Activated effector memory CD4-positive, alpha-beta T cell treated with Interleukin-2 at 50 U/mL for 16 hours (primary cell): ENCODE results near the gene PWWP2A.
A peak's percentile ranks its signal among the peaks of the same experiment; 100 is the strongest.

ENCODE experiments used
- DNase-seq: peaks from one replicate; pipeline ENCODE4 v3.0.0-alpha.2; 2020

Gene PWWP2A

GRCh38 chr5:160133071-160133917, 14.0 kb upstream of the PWWP2A start:
- DNase-seq = no peak

GRCh38 chr5:160129841-160130240, 10.6 kb upstream of the PWWP2A start:
- DNase-seq = no peak

GRCh38 chr5:160128632-160129031, 9.4 kb upstream of the PWWP2A start:
- DNase-seq = no peak

- DNase-seq = no peak
Observed at GRCh38 chr5:160119905-160120266, 636 bp upstream of the PWWP2A start.

- DNase-seq = peak; percentile 49
Observed at GRCh38 chr5:160118349-160119141, 705 bp downstream of the PWWP2A start.

GRCh38 chr5:160116991-160117390, 2.3 kb downstream of the PWWP2A start:
- no peak for DNase-seq

GRCh38 chr5:160108124-160108523, 11.1 kb downstream of the PWWP2A start:
- no peak for DNase-seq

- no peak for DNase-seq
Observed at GRCh38 chr5:160105686-160106360, 13.4 kb downstream of the PWWP2A start.

- no peak for DNase-seq
Observed at GRCh38 chr5:160097991-160098390, 21.3 kb downstream of the PWWP2A start.

- no peak for DNase-seq
Observed at GRCh38 chr5:160096178-160096577, 23.1 kb downstream of the PWWP2A start.

GRCh38 chr5:160092960-160093707, 26.1 kb downstream of the PWWP2A start:
- no peak for DNase-seq

GRCh38 chr5:160092514-160092913, 26.7 kb downstream of the PWWP2A start:
- DNase-seq = no peak

- no peak for DNase-seq
Observed at GRCh38 chr5:160090059-160090458, 29.2 kb downstream of the PWWP2A start.

GRCh38 chr5:160089531-160089930, 29.7 kb downstream of the PWWP2A start:
- DNase-seq = no peak

- DNase-seq = no peak
Observed at GRCh38 chr5:160088805-160089204, 30.4 kb downstream of the PWWP2A start.

- DNase-seq = no peak
Observed at GRCh38 chr5:160087199-160087598, 32.1 kb downstream of the PWWP2A start.

- no peak for DNase-seq
Observed at GRCh38 chr5:160084144-160084543, 35.1 kb downstream of the PWWP2A start.

GRCh38 chr5:160083501-160083900, 35.7 kb downstream of the PWWP2A start:
- DNase-seq = no peak

- no peak for DNase-seq
Observed at GRCh38 chr5:160082614-160083500, 36.4 kb downstream of the PWWP2A start.

GRCh38 chr5:160081495-160081894, 37.8 kb downstream of the PWWP2A start:
- no peak for DNase-seq

GRCh38 chr5:160079753-160080152, 39.5 kb downstream of the PWWP2A start:
- no peak for DNase-seq

GRCh38 chr5:160076997-160077396, 42.3 kb downstream of the PWWP2A start:
- no peak for DNase-seq
